Measurements from ENCODE around the gene NEURL4.

- TF ChIP-seq POLR2AphosphoS5 (IDR thresholded peaks at IDR 0.05; ENCODE audit: low read depth) (no peak), CTCF (IDR thresholded peaks at IDR 0.05; ENCODE audit: insufficient read depth, low read length) (no peak), GABPA (IDR thresholded peaks at IDR 0.05; ENCODE audit: low read depth) (no peak)
These were observed 17.9 kb downstream of the NEURL4 start for GRCh38 chr17:7311110-7311705.

Measured in HL-60 (cell line).